Measurements from ENCODE around the gene ZNF512B.

The ZNF512B gene

DNA sequence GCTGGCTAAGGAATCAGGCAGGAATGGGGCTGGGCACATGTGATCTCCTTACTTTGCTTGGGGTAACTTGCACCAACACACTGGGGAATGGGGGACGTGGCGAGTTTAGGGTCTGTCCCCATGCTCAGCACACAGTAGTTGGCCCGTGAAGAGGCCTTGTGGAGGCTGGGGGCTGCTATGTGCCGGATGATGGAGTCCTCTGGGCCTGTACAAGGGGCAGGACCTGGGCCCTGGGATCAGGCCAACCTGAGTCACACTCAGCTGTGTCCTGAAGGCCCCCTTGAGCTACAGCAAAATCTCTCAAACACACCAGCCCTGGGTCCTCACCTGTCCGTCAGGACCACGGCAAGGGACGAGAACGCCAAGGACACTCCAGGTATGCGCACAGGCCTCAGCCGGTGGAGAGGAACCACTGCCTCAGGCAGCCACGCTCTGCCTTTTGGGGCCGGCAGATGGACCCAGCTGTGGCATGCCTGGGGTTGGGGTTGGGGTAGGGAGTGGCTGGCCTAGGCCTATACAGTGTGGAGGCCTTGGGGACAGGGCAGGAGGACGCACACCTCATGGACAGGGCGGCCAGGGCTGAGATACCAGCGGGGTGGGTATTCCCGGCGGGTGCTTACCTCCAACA, 24.6 kb downstream of the ZNF512B start:
- DNase-seq: no peak
- no peaks in the 10 kb centered on the region; the same call in 1 of the 2 replicates for H3K36me3 ChIP-seq (replicated peaks; ENCODE audit: insufficient read depth, low read length)
- no peak overlapping the region for H3K9ac ChIP-seq (ENCODE audit: low read length)
- H3K4me2 ChIP-seq (ENCODE audit: low read depth, low read length): no peak overlapping the region
- TF ChIP-seq EZH2phosphoT487 (IDR thresholded peaks at IDR 0.05; ENCODE audit: low read length): no peak
- TF ChIP-seq, protein P1, sequence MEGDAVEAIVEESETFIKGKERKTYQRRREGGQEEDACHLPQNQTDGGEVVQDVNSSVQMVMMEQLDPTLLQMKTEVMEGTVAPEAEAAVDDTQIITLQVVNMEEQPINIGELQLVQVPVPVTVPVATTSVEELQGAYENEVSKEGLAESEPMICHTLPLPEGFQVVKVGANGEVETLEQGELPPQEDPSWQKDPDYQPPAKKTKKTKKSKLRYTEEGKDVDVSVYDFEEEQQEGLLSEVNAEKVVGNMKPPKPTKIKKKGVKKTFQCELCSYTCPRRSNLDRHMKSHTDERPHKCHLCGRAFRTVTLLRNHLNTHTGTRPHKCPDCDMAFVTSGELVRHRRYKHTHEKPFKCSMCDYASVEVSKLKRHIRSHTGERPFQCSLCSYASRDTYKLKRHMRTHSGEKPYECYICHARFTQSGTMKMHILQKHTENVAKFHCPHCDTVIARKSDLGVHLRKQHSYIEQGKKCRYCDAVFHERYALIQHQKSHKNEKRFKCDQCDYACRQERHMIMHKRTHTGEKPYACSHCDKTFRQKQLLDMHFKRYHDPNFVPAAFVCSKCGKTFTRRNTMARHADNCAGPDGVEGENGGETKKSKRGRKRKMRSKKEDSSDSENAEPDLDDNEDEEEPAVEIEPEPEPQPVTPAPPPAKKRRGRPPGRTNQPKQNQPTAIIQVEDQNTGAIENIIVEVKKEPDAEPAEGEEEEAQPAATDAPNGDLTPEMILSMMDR (IDR thresholded peaks at IDR 0.05; ENCODE audit: low read length): no peak
- no peak for TF ChIP-seq EZH2 (optimal IDR thresholded peaks at IDR 0.05; ENCODE audit: low read depth, low read length)
- peaks cover 56% of the 10 kb centered on the region for H3K79me2 ChIP-seq (ENCODE audit: low read length)
- no peak overlapping the region for H2AFZ ChIP-seq (ENCODE audit: low read length)
- peaks cover 16% of the 10 kb centered on the region; the same call in 1 of the 2 replicates for H4K20me1 ChIP-seq (ENCODE audit: insufficient read depth, low read length)
- H3F3A ChIP-seq (ENCODE audit: insufficient read depth, low read length): peaks cover 5% of the 10 kb centered on the region
- no peaks in the 10 kb centered on the region for H3K27me3 ChIP-seq (replicated peaks; ENCODE audit: insufficient read depth, low read length)
- peaks cover 3% of the 10 kb centered on the region; the same call in 1 of the 2 replicates for H3K4me1 ChIP-seq (ENCODE audit: low read length)
- H3K27ac ChIP-seq (ENCODE audit: low read length): no peak overlapping the region
- H3K9me2 ChIP-seq (replicated peaks; ENCODE audit: insufficient read depth, low read length): no peaks in the 10 kb centered on the region
- H3K4me3 ChIP-seq (ENCODE audit: low read length): no peak overlapping the region
- no peaks in the 10 kb centered on the region for H3K9me3 ChIP-seq (replicated peaks; ENCODE audit: insufficient read depth, low read length)

DNA sequence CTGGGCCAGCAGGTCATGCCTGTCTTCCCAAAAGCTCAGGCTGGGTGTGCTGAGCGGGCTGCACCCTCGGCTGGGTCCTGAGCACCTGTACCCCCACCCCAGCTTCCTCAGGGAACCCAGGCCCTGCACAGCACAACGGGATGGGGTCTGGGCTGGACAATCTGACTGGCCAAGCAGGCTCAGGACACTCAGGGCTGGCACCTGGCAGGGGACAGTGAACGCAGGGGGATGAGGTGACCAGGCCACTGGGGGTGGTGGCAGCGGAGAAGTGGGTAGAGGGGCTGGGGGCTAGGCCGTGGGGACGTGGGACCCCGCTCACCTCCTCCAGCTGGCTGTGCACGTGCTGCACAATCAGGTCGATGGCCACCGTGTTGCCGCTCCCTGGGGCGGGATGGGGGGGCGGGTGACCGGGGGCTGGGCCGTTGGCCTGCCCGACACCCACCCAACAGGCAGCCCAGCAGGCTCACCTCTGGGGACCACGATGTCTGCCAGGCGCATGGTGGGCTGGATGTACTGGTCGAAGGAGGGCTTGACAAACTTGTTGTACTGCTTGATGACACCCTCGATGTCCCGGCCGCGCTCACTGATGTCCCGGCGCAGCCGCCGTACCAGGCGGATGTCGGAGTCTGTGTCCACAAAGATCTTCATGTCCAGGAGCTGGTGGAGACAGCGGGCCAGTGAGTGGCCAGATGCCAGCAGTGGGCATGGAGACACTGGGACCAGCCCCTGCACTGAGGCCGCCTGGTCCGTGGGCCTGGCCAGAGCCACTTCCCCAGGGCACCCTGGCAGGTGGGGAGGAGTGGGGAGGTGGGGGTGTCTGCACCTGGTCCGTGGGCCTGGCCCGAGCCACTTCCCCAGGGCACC, 25.4 kb downstream of the ZNF512B start:
- TF ChIP-seq EZH2 (optimal IDR thresholded peaks at IDR 0.05; ENCODE audit: low read depth, low read length) (no peak), EZH2phosphoT487 (IDR thresholded peaks at IDR 0.05; ENCODE audit: low read length) (no peak)
- TF ChIP-seq, protein P1 (IDR thresholded peaks at IDR 0.05; ENCODE audit: low read length): no peak
- H3K27ac ChIP-seq (ENCODE audit: low read length): no peak overlapping the region
- no peaks in the 10 kb centered on the region; the same call in 1 of the 2 replicates for H3K36me3 ChIP-seq (replicated peaks; ENCODE audit: insufficient read depth, low read length)
- no peaks in the 10 kb centered on the region for H3K9me3 ChIP-seq (replicated peaks; ENCODE audit: insufficient read depth, low read length)
- H3K79me2 ChIP-seq (ENCODE audit: low read length): peaks cover 47% of the 10 kb centered on the region
- no peak overlapping the region for H3K4me3 ChIP-seq (ENCODE audit: low read length)
- H3K9me2 ChIP-seq (replicated peaks; ENCODE audit: insufficient read depth, low read length): no peaks in the 10 kb centered on the region
- DNase-seq: no peak
- H3K27me3 ChIP-seq (replicated peaks; ENCODE audit: insufficient read depth, low read length): no peaks in the 10 kb centered on the region
- H3K4me1 ChIP-seq (ENCODE audit: low read length): peaks cover 3% of the 10 kb centered on the region; the same call in 1 of the 2 replicates
- peaks cover 5% of the 10 kb centered on the region for H3F3A ChIP-seq (ENCODE audit: insufficient read depth, low read length)
- no peak overlapping the region for H2AFZ ChIP-seq (ENCODE audit: low read length)
- H3K4me2 ChIP-seq (ENCODE audit: low read depth, low read length): no peak overlapping the region
- H4K20me1 ChIP-seq (ENCODE audit: insufficient read depth, low read length): peaks cover 10% of the 10 kb centered on the region; the same call in 1 of the 2 replicates
- H3K9ac ChIP-seq (ENCODE audit: low read length): no peak overlapping the region

DNA sequence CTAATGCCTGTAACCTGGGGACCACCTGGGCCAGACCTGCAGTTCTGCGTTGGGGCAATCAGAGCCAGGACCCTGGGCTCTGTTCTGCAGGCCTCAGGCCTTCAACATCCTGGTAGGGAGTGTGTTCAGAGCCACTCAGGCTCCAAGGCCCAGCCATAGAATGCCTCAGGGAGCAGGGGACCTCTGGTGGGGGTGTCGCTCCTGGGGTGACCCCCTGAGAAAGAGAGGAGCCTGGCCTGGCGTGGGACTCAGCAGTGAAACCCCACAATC, 26.0 kb downstream of the ZNF512B start:
- no peaks in the 10 kb centered on the region for H3K9me3 ChIP-seq (replicated peaks; ENCODE audit: insufficient read depth, low read length)
- no peak overlapping the region for H2AFZ ChIP-seq (ENCODE audit: low read length)
- H3K36me3 ChIP-seq (replicated peaks; ENCODE audit: insufficient read depth, low read length): no peaks in the 10 kb centered on the region; the same call in 1 of the 2 replicates
- H3K9ac ChIP-seq (ENCODE audit: low read length): no peak overlapping the region
- DNase-seq: no peak
- no peak overlapping the region for H3K4me3 ChIP-seq (ENCODE audit: low read length)
- peaks cover 2% of the 10 kb centered on the region for H3F3A ChIP-seq (ENCODE audit: insufficient read depth, low read length)
- TF ChIP-seq, protein P1 (IDR thresholded peaks at IDR 0.05; ENCODE audit: low read length): no peak
- TF ChIP-seq EZH2 (optimal IDR thresholded peaks at IDR 0.05; ENCODE audit: low read depth, low read length) (no peak), EZH2phosphoT487 (IDR thresholded peaks at IDR 0.05; ENCODE audit: low read length) (no peak)
- peaks cover 45% of the 10 kb centered on the region for H3K79me2 ChIP-seq (ENCODE audit: low read length)
- no peak overlapping the region for H3K27ac ChIP-seq (ENCODE audit: low read length)
- no peaks in the 10 kb centered on the region for H3K27me3 ChIP-seq (replicated peaks; ENCODE audit: insufficient read depth, low read length)
- H3K4me2 ChIP-seq (ENCODE audit: low read depth, low read length): no peak overlapping the region
- H3K9me2 ChIP-seq (replicated peaks; ENCODE audit: insufficient read depth, low read length): no peaks in the 10 kb centered on the region
- H3K4me1 ChIP-seq (ENCODE audit: low read length): peaks cover 2% of the 10 kb centered on the region; the same call in 1 of the 2 replicates
- peaks cover 10% of the 10 kb centered on the region; the same call in 1 of the 2 replicates for H4K20me1 ChIP-seq (ENCODE audit: insufficient read depth, low read length)

Measured in MM.1S (cell line).